OCI-LY1 (cell line): Measurements from ENCODE around the gene TOM1.

Experiments
- H2AFZ ChIP-seq: fragments of 200-600 bp; sonication (generic), shearing (Covaris generic); 2 replicates; pipeline ENCODE4 v1.6.0; 2014; ENCODE audit warnings: antibody characterized with exemption, mild to moderate bottlenecking, low read length
- H3F3A ChIP-seq: fragments of 200-600 bp; sonication (generic), shearing (Covaris generic); 2 replicates; pipeline ENCODE4 v1.6.0; 2014; ENCODE audit warnings: mild to moderate bottlenecking, antibody characterized with exemption, low read length, moderate library complexity; ENCODE audit not compliant: insufficient read depth
- H3K27ac ChIP-seq: fragments of 200-600 bp; sonication (generic); 2 replicates; pipeline ENCODE4 v1.5.1; 2014; ENCODE audit warnings: low read length, mixed run types, mild to moderate bottlenecking, low read depth; ENCODE audit not compliant: poor library complexity, severe bottlenecking
- H3K27me3 ChIP-seq: fragments of 200-600 bp; sonication (generic); 2 replicates; pipeline ENCODE4 v1.6.0; 2014; ENCODE audit warnings: antibody characterized with exemption, mild to moderate bottlenecking, low read length, moderate library complexity; ENCODE audit not compliant: insufficient read depth
- H3K36me3 ChIP-seq: fragments of 200-600 bp; sonication (generic); 2 replicates; pipeline ENCODE4 v1.6.1; 2014; ENCODE audit warnings: mild to moderate bottlenecking, antibody characterized with exemption, low read length, moderate library complexity, mixed read lengths; ENCODE audit not compliant: insufficient read depth
- H3K4me1 ChIP-seq: fragments of 200-600 bp; sonication (generic); 2 replicates; pipeline ENCODE4 v1.5.1; 2014; ENCODE audit warnings: mild to moderate bottlenecking, low read length, moderate library complexity; ENCODE audit not compliant: insufficient read depth, severe bottlenecking
- H3K4me2 ChIP-seq: fragments of 200-600 bp; sonication (generic), shearing (Covaris generic); 2 replicates; pipeline ENCODE4 v1.6.1; 2014; ENCODE audit warnings: low read length
- H3K4me3 ChIP-seq: fragments of 200-600 bp; sonication (generic); 2 replicates; pipeline ENCODE4 v1.5.1; 2014; ENCODE audit warnings: low read length, low read depth, mild to moderate bottlenecking, mixed read lengths; ENCODE audit not compliant: poor library complexity, severe bottlenecking
- H3K79me2 ChIP-seq: fragments of 200-600 bp; shearing (Covaris generic); 2 replicates; pipeline ENCODE4 v1.6.1; 2016; ENCODE audit warnings: mixed run types, low read length, mixed read lengths; ENCODE audit not compliant: insufficient read depth
- H3K9ac ChIP-seq: fragments of 200-600 bp; sonication (generic), shearing (Covaris generic); 2 replicates; pipeline ENCODE4 v1.6.1; 2014; ENCODE audit warnings: mild to moderate bottlenecking, low read length, mixed read lengths
- H3K9me2 ChIP-seq: fragments of 200-600 bp; sonication (generic), shearing (Covaris generic); 2 replicates; pipeline ENCODE4 v1.6.1; 2014; ENCODE audit warnings: low read depth, mild to moderate bottlenecking, low read length, mixed read lengths
- H3K9me3 ChIP-seq: fragments of 200-600 bp; shearing (Covaris generic); 2 replicates; pipeline ENCODE4 v1.6.1; 2014; ENCODE audit warnings: low read length, mixed read lengths
- H4K20me1 ChIP-seq: fragments of 200-600 bp; sonication (generic), shearing (Covaris generic); 2 replicates; pipeline ENCODE4 v1.6.0; 2016; ENCODE audit warnings: mild to moderate bottlenecking, low read length; ENCODE audit not compliant: insufficient read depth
- EZH2 ChIP-seq: fragments of 200-600 bp; sonication (generic), shearing (Covaris generic); IDR thresholded peaks from 2 replicates; pipeline ENCODE4 v1.8.0; 2017; ENCODE audit warnings: borderline replicate concordance, mixed run types, mild to moderate bottlenecking, antibody characterized with exemption, low read length, moderate library complexity, mixed read lengths
- TF ChIP-seq, protein P1 (sequence below): fragments of 200-600 bp; sonication (generic), shearing (Covaris generic); IDR thresholded peaks from 2 replicates; pipeline ENCODE4 v1.5.1; 2017; ENCODE audit warnings: mild to moderate bottlenecking, antibody characterized with exemption, low read length, moderate library complexity, mixed read lengths

Gene TOM1

DNA sequence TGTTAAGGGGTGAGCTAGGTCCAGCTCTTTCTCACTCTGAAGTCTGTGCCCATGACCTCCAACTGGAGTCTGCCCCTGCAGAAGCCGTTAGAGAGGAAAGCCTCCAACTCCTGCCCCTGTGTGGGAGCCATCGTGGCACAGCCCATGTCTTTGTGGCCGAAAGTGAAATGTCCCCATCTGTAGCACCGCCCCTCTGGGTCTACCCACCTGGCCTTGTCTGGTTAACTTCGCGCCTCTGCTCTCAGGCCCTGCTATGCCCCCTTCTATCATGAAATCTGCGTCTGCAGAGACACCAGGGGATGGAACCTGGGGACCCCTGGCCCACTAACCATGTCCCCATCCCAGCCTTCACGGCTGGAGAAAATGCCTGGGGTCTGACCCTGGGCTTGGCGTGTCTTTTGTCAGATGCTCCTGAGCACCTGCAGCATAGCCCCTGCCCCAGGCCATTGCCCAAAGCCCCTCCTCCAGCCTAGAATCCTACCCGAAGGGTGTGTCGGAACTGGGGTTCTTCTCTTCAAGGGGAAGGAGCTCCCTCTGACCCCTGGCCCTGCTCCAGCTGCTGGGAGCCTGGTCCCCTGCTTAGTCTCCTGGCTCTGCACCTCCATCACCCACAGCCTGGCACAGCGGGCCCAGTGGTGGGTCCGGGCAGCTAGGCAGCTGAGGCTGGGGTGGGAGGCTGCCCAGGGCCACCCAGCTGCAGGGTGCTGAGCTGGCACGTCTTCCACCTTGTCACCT lies 45.4 kb downstream of the TOM1 start:
- H3K27me3 ChIP-seq: no peaks in the 10 kb centered on the region
- no peaks in the 10 kb centered on the region for H3K9me2 ChIP-seq
- peaks cover 16% of the 10 kb centered on the region for H3K36me3 ChIP-seq
- H3K4me3 ChIP-seq: no peak overlapping the region
- no peaks in the 10 kb centered on the region for H3K79me2 ChIP-seq
- H3K9me3 ChIP-seq: no peaks in the 10 kb centered on the region
- TF ChIP-seq EZH2: no peak
- TF ChIP-seq, protein P1, sequence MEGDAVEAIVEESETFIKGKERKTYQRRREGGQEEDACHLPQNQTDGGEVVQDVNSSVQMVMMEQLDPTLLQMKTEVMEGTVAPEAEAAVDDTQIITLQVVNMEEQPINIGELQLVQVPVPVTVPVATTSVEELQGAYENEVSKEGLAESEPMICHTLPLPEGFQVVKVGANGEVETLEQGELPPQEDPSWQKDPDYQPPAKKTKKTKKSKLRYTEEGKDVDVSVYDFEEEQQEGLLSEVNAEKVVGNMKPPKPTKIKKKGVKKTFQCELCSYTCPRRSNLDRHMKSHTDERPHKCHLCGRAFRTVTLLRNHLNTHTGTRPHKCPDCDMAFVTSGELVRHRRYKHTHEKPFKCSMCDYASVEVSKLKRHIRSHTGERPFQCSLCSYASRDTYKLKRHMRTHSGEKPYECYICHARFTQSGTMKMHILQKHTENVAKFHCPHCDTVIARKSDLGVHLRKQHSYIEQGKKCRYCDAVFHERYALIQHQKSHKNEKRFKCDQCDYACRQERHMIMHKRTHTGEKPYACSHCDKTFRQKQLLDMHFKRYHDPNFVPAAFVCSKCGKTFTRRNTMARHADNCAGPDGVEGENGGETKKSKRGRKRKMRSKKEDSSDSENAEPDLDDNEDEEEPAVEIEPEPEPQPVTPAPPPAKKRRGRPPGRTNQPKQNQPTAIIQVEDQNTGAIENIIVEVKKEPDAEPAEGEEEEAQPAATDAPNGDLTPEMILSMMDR: no peak
- 0 out of 2 replicates have a peak overlapping the region, but pooled peaks have one; percentile 18 for H3K4me2 ChIP-seq
- H3F3A ChIP-seq: no peaks in the 10 kb centered on the region
- H4K20me1 ChIP-seq: no peaks in the 10 kb centered on the region
- no peak overlapping the region for H2AFZ ChIP-seq
- peaks cover 57% of the 10 kb centered on the region for H3K4me1 ChIP-seq
- H3K9ac ChIP-seq: peak overlapping the region; percentile 36
- peak overlapping the region; percentile 80 for H3K27ac ChIP-seq

DNA sequence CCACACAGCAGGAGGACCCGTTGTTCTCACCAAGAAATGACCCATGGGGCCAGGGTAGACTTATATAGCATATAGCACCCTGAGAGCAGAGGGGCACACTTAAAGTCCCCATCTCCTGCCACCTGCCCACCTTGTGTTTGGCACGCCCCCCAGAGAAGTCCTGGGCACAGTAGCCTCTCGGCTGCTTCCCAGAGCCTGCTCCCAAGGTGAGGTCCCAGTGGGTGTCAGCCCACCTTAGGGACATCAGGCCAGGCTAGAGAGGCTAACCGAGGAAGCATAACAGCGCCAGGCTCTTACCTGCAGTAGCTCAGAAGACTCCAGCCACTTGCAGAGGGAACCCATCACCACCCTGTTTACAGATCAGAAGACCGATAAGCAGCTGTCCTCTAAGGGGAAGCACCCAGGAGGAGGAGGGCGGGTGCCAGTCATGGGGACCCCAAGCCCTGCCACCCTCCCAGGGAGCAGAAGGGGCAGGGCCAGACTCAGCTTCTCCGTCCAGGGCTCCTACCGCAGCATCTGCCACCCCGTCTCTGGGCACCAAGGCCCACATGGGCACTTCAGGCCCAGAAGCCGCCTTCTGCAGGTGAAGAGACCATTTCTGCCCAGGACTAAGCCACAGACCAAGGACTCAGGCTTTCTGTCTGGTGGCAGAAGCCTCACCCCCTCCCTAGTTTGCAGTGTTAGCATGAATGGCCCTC lies 46.3 kb downstream of the TOM1 start:
- H3K9ac ChIP-seq: peak overlapping the region; percentile 36; the same call in 1 of the 2 replicates
- no peaks in the 10 kb centered on the region for H3K9me3 ChIP-seq
- no peaks in the 10 kb centered on the region for H3K27me3 ChIP-seq
- H3K27ac ChIP-seq: peak overlapping the region; percentile 80
- peaks cover 16% of the 10 kb centered on the region for H3K36me3 ChIP-seq
- TF ChIP-seq, protein P1: no peak
- no peak for TF ChIP-seq EZH2
- no peaks in the 10 kb centered on the region for H3K9me2 ChIP-seq
- no peaks in the 10 kb centered on the region for H4K20me1 ChIP-seq
- H3K4me1 ChIP-seq: peaks cover 61% of the 10 kb centered on the region
- H3K4me3 ChIP-seq: no peak overlapping the region
- H3K4me2 ChIP-seq: peak overlapping the region; percentile 18; the same call in 1 of the 2 replicates
- no peaks in the 10 kb centered on the region for H3F3A ChIP-seq
- H2AFZ ChIP-seq: no peak overlapping the region
- no peaks in the 10 kb centered on the region for H3K79me2 ChIP-seq

DNA sequence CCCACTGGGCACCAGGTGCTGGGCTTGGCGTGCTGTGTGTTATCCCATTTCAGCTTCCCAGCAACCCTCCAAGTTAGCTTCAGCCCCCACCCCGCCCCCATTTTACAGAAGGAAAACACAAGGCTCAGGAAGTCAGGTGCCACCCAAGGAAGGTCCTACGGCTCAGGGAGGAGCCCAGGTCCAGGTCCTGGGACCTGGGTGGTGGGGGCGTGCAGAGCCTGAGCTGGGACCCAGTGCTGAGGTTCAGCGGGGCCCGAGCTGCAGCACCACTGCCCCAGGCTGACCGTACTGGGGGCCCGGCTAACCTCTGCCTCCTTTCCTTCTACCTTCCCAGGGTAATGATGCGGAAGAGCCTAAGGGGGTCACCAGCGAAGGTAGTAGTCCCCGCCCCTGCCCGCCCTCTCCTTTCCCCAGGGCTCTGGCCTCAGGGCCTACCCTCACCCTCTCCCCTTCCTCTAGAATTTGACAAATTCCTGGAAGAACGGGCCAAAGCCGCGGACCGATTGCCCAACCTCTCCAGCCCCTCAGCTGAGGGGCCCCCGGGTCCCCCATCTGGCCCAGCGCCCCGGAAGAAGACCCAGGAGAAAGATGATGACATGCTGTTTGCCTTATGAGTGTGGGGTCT lies 47.0 kb downstream of the TOM1 start:
- peak overlapping the region; percentile 80 for H3K27ac ChIP-seq
- H3K9me3 ChIP-seq: no peaks in the 10 kb centered on the region
- TF ChIP-seq, protein P1: no peak
- no peak for TF ChIP-seq EZH2
- no peak overlapping the region for H2AFZ ChIP-seq
- H3K4me1 ChIP-seq: peaks cover 61% of the 10 kb centered on the region
- H3K4me3 ChIP-seq: no peak overlapping the region
- H3K79me2 ChIP-seq: no peaks in the 10 kb centered on the region
- no peak overlapping the region for H3K4me2 ChIP-seq
- H3F3A ChIP-seq: no peaks in the 10 kb centered on the region
- H3K9ac ChIP-seq: no peak overlapping the region
- H4K20me1 ChIP-seq: no peaks in the 10 kb centered on the region
- peaks cover 16% of the 10 kb centered on the region for H3K36me3 ChIP-seq
- no peaks in the 10 kb centered on the region for H3K9me2 ChIP-seq
- no peaks in the 10 kb centered on the region for H3K27me3 ChIP-seq
